LNCaP clone FGC (cell line): ENCODE measurements around the gene HIVEP3.

Experiments used
- DNase-seq: peaks from one replicate; pipeline ENCODE4 v3.0.0-alpha.2; 2011; ENCODE audit warnings: low read depth
- H3K4me3 ChIP-seq: 2 replicates; pipeline ENCODE4 v1.5.1; 2011; ENCODE audit warnings: mild to moderate bottlenecking, low read depth, low read length, control low read depth
- TF ChIP-seq, protein P1 (sequence below): IDR thresholded peaks from 2 replicates; pipeline ENCODE4 v1.5.1; 2012; ENCODE audit warnings: mild to moderate bottlenecking; ENCODE audit not compliant: control insufficient read depth, insufficient read depth; ENCODE audit errors: extremely low read depth

Gene HIVEP3

DNA sequence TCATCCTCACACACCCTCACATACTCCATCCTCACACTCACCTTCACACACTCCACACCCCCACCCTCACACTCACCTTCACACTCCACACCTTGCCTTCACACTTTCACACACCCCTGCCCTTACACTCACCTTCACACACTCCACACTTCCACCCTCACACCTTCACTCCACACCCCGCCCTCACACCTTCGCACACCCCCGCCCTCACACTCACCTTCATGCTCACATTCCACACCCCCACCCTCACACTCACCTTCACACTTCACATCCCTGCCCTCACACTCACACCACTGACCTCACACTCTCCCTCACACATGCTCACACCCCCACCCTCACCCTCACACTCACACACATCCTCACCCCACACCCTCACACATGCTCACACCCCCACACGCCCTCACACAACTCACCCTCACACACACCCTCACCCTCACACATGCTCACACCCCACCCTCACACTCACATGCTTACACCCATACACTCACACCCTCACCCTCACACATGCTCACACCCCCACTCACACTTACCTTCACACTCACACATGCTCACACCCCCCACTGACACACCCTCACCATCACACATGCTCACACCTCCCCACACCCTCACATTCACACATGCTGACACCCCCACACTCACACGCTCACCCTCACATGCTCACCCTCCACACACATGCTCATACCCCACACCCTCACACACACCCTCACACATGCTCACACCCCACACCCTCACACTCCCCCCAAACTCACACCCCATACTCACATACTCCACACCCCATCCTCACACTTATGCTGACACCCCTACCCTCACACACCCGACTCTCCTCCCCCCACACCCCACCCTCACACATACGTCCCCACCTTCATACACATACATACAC is 389.8 kb downstream of the HIVEP3 start:
- TF ChIP-seq, protein P1, sequence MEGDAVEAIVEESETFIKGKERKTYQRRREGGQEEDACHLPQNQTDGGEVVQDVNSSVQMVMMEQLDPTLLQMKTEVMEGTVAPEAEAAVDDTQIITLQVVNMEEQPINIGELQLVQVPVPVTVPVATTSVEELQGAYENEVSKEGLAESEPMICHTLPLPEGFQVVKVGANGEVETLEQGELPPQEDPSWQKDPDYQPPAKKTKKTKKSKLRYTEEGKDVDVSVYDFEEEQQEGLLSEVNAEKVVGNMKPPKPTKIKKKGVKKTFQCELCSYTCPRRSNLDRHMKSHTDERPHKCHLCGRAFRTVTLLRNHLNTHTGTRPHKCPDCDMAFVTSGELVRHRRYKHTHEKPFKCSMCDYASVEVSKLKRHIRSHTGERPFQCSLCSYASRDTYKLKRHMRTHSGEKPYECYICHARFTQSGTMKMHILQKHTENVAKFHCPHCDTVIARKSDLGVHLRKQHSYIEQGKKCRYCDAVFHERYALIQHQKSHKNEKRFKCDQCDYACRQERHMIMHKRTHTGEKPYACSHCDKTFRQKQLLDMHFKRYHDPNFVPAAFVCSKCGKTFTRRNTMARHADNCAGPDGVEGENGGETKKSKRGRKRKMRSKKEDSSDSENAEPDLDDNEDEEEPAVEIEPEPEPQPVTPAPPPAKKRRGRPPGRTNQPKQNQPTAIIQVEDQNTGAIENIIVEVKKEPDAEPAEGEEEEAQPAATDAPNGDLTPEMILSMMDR = no peak
- no peak overlapping the region for H3K4me3 ChIP-seq
- no peak for DNase-seq

DNA sequence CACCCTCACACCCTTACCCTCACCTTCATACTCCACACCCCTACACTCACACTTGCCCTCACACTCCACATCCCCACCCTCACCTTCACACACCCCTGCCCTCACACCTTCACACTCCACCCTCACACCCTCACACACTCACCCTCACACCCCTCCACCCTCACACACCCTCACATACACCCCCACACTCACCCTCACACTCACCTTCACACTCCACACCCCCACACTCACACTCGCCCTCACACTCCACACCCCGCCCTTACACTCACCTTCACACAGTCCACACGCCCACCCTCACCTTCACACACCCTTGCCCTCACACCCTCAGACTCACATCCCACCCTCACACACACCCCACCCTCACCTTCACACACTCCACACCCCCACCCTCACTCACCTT is 390.6 kb downstream of the HIVEP3 start:
- TF ChIP-seq, protein P1 = no peak
- no peak for DNase-seq

DNA sequence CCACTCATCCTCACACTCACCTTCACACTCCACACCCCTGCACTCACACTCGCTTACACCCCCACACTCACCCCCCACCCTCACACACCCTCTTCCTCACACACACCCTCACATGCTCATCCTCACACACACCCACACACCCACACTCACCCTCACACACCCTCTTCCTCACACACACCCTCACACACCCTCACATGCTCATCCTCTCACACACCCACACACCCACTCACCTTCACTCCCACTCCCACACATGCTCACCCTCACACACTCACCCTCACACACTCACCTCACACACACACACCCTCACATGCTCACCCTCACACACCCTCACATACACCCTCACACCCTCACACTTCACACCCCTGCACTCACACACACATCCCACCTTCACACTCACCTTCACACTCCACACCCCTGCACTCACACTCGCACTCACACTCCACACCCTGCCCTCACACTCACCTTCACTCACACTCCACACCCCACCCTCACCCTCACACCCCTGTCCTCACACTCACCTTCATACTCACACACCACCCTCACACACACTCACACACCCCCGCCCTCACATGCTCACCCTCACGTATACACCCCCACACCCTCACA is 391.7 kb downstream of the HIVEP3 start:
- H3K4me3 ChIP-seq = no peak overlapping the region
- DNase-seq = no peak
- TF ChIP-seq, protein P1 = no peak

More for the DNA sequence above, 390.6 kb downstream of the HIVEP3 start:
- H3K4me3 ChIP-seq = no peak overlapping the region

DNA sequence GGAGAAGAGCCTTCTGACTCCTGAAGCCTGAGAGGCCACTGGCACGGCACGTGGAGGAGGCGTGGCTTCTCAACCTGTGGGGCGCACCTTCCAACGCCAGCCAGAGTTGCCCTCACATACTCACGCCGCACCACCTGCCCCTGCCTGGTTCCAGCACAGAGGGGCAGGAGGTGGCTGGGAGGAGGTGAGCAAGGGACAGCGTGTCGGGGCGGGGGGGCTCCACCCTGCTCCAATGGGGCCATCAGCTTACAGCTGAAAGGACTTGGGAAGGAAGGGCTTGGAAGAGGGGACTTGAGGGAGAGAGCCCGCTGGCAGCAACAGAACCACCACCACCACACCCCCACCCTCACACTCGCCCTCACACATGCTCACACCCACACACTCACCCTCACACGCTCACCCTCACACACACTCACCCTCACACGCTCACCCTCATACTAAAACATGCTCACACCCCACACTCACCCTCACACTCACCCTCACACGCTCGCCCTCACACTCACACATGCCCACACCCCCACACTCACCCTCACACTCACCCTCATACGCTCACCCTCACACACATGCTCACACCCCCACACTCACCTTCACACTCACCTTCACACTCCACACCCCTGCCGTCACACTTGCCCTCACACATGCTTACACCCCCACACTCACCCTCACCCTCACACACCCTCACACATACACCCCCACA is 392.7 kb downstream of the HIVEP3 start:
- DNase-seq = no peak
- TF ChIP-seq, protein P1 = no peak

DNA sequence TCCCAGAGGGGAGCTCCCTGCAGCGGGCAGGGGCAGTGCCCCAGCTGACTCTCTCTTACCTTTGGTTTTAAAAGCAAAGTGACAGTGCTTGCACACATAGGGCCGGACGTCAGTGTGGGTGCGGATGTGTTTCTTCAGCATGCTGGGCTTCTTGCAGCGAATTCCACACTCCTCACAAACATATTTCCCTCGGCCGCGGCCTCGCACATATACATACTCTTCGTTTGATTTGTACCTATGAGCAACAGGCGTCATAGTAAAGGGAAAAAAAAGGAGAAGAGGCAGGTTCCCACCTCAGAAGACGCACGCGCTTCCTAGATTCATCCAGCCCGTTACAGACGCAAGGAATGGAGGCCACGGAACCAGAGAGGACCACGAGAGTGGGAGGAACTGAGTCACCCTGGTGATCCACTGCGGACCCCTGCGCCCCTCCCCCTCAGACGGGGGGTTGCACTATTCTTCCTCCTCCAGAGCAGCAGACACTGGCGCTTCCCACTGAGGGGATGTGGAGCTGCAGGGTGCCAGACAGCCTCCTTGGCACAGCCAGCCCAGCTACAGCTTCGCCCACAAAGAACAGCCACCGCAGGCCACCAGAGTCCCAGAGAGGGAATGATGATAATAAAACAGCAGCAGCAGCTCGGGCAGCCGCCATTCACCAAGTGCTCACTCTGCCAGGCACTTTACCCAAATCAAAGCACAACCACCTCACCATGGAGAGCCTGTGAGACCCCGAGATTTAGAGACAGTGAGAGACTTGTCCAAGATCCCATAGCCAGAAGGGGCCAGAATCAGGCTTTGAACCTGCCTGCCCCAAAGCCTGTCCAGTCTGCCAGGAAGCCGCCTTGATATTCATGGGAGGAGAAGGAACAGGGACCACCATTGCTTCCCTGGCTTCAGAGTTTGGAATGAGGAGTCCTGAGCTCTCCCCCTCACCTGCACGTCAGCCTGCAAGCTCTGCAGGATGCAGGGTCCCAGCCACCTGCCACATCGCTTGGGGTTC is 393.7 kb downstream of the HIVEP3 start:
- TF ChIP-seq, protein P1 = no peak
- no peak for DNase-seq
- no peak overlapping the region for H3K4me3 ChIP-seq

More for the DNA sequence above, 392.7 kb downstream of the HIVEP3 start:
- no peak overlapping the region for H3K4me3 ChIP-seq
